ENCODE results near the gene ARL14EPL.

Gene ARL14EPL

GRCh38 chr5:116044073-116044472 lies 11.8 kb downstream of the ARL14EPL start:
- POLR2A ChIA-PET = no interaction called here
- DNase-seq (ENCODE audit: extremely low spot score) = no peak
- CTCF ChIA-PET = interaction anchor here (1.0 kb wide), 1 partner anchor 24 kb away, joined by 3 read pairs; no protein-coding TSS in a partner anchor
- no peak for TF ChIP-seq FOXM1 (IDR thresholded peaks at IDR 0.05; ENCODE audit: borderline replicate concordance)
- TF ChIP-seq L3MBTL2 (conservative IDR thresholded peaks at IDR 0.05) = no peak
- TF ChIP-seq BHLHE40 (IDR thresholded peaks at IDR 0.05; ENCODE audit: borderline replicate concordance) = no peak
- TF ChIP-seq FOXK2 (IDR thresholded peaks at IDR 0.05) = no peak
- TF ChIP-seq SP1 (IDR thresholded peaks at IDR 0.05) = no peak
- TF ChIP-seq CTBP1 (IDR thresholded peaks at IDR 0.05; ENCODE audit: borderline replicate concordance) = no peak
- no peak for TF ChIP-seq ZNF384 (IDR thresholded peaks at IDR 0.05)
- no peak for TF ChIP-seq SUZ12 (IDR thresholded peaks at IDR 0.05)
- no peak for TF ChIP-seq FOXA1 (IDR thresholded peaks at IDR 0.05)
- TF ChIP-seq HDGF (IDR thresholded peaks at IDR 0.05; ENCODE audit: borderline replicate concordance) = no peak
- TF ChIP-seq NFRKB (IDR thresholded peaks at IDR 0.05) = no peak

DNA sequence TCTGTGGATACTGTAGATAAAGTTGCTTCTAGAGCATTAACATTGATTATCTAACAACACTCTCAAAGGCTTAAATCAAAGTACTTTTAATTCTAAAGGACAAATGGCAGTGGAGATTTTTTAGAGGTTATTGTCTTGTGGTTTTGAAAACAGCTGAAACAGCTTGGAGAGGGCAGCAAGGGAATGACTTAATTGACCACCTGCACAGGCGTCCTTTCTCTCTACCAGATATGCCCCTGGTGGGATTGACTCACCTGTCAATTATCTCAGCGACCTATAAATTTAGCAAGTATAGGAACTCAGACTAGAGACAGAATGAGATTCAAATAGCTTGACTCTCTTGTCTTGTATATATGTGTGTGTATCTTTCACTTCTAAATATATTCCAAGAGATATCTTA lies 13.5 kb downstream of the ARL14EPL start:
- no peak for DNase-seq (ENCODE audit: extremely low spot score)
- ChIA-PET POLR2A (no interaction called here), CTCF (no interaction called here)
- TF ChIP-seq ZNF384 (IDR thresholded peaks at IDR 0.05) (no peak), NFRKB (IDR thresholded peaks at IDR 0.05) (no peak), TARDBP (IDR thresholded peaks at IDR 0.05) (no peak), PKNOX1 (IDR thresholded peaks at IDR 0.05) (no peak), ELF4 (IDR thresholded peaks at IDR 0.05) (no peak), SUZ12 (IDR thresholded peaks at IDR 0.05) (no peak), BHLHE40 (IDR thresholded peaks at IDR 0.05; ENCODE audit: borderline replicate concordance) (no peak)

DNA sequence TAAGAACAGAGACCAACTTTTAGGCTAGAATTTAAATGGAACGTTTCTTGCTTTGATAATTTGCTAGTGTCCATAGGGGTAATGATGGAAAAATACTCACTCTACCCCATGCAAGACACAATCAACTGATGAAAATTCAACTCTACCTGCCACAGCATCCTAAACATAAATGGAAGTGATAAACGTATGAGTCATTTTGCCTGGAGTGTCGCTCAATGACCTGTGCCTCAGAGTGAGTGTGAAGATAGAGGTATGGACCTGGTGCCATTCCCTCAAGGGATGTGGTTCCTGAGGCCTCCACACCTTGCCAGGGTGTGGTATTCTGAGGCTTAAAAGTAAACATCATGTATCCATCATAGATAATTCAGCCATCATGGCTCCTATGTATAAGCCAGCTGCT lies 14.0 kb downstream of the ARL14EPL start:
- POLR2A ChIA-PET = no interaction called here
- no peak for TF ChIP-seq HDGF (IDR thresholded peaks at IDR 0.05; ENCODE audit: borderline replicate concordance)
- CTCF ChIA-PET = no interaction called here
- no peak for DNase-seq (ENCODE audit: extremely low spot score)

GRCh38 chr5:116046823-116047222 lies 14.6 kb downstream of the ARL14EPL start:
- no peak for DNase-seq (ENCODE audit: extremely low spot score)
- POLR2A ChIA-PET = no interaction called here
- CTCF ChIA-PET = no interaction called here
- no peak for TF ChIP-seq FOXK2 (IDR thresholded peaks at IDR 0.05)
- no peak for TF ChIP-seq SUZ12 (IDR thresholded peaks at IDR 0.05)

DNA sequence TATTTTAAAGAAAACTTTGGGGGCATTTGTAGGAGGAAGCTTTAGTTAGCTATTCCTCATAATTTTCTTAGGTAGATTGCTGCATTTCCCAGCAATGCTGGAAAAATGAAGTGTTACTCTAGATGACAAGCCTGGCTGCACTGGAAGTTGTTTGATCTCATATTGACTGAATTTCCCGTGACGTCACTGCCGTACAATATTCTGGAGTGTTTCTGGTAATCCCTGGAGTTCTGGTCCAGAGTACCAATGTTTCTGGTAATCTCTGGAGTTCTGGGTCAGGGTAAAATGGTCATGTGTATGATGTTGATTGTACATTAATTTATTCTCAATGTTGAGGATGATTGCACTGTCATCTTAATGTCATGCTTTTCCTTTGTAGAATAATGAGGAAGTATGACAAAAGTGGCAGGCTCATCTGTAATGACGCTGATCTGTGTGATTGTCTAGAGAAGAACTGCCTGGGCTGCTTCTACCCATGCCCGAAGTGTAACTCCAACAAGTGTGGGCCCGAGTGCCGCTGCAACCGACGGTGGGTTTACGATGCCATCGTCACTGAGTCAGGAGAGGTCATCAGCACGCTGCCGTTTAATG lies 26.2 kb downstream of the ARL14EPL start:
- ChIA-PET POLR2A (no interaction called here), CTCF (no interaction called here)
- TF ChIP-seq PKNOX1 (IDR thresholded peaks at IDR 0.05) = no peak
- no peak for TF ChIP-seq ELF4 (IDR thresholded peaks at IDR 0.05)
- no peak for TF ChIP-seq CTBP1 (IDR thresholded peaks at IDR 0.05; ENCODE audit: borderline replicate concordance)
- no peak for TF ChIP-seq ZNF384 (IDR thresholded peaks at IDR 0.05)
- no peak for TF ChIP-seq FOXM1 (IDR thresholded peaks at IDR 0.05; ENCODE audit: borderline replicate concordance)
- no peak for TF ChIP-seq LEF1 (IDR thresholded peaks at IDR 0.05; ENCODE audit: borderline replicate concordance)
- no peak for TF ChIP-seq SP1 (IDR thresholded peaks at IDR 0.05)
- no peak for TF ChIP-seq FOXA1 (IDR thresholded peaks at IDR 0.05)
- TF ChIP-seq ARNT (IDR thresholded peaks at IDR 0.05) = no peak
- no peak for TF ChIP-seq FOXK2 (IDR thresholded peaks at IDR 0.05)
- no peak for TF ChIP-seq SUZ12 (IDR thresholded peaks at IDR 0.05)
- no peak for TF ChIP-seq L3MBTL2 (conservative IDR thresholded peaks at IDR 0.05)
- TF ChIP-seq HDGF (IDR thresholded peaks at IDR 0.05; ENCODE audit: borderline replicate concordance) = no peak
- no peak for TF ChIP-seq BHLHE40 (IDR thresholded peaks at IDR 0.05; ENCODE audit: borderline replicate concordance)
- TF ChIP-seq NFRKB (IDR thresholded peaks at IDR 0.05) = no peak
- no peak for TF ChIP-seq TARDBP (IDR thresholded peaks at IDR 0.05)
- DNase-seq (ENCODE audit: extremely low spot score) = no peak

GRCh38 chr5:116062352-116062751 lies 30.1 kb downstream of the ARL14EPL start:
- ChIA-PET CTCF (no interaction called here), POLR2A (no interaction called here)
- TF ChIP-seq BHLHE40 (IDR thresholded peaks at IDR 0.05; ENCODE audit: borderline replicate concordance) = no peak
- no peak for DNase-seq (ENCODE audit: extremely low spot score)

DNA sequence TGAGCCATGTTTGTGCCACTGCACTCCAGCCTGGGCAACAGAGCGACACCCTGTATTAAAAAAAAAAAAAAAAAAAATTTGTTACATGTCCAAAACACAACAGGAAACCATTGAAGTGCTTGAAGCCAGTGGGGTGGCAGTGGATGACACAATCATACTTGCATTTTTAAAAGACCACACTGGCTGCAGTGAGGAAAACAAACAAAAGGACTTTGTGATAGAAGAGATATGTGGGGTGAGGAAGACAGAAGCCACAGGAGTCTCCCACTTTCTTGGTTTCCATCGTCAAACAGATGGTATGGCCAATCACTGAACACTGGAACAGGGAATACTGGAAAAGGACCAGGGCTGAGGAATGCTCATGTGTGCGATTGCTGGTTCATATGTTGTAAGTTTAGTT lies 31.7 kb downstream of the ARL14EPL start:
- no peak for TF ChIP-seq HDGF (IDR thresholded peaks at IDR 0.05; ENCODE audit: borderline replicate concordance)
- no peak for TF ChIP-seq BHLHE40 (IDR thresholded peaks at IDR 0.05; ENCODE audit: borderline replicate concordance)
- no peak for TF ChIP-seq SUZ12 (IDR thresholded peaks at IDR 0.05)
- TF ChIP-seq ARNT (IDR thresholded peaks at IDR 0.05) = no peak
- TF ChIP-seq FOXM1 (IDR thresholded peaks at IDR 0.05; ENCODE audit: borderline replicate concordance) = no peak
- no peak for TF ChIP-seq PKNOX1 (IDR thresholded peaks at IDR 0.05)
- no peak for TF ChIP-seq NFRKB (IDR thresholded peaks at IDR 0.05)
- no peak for TF ChIP-seq ELF4 (IDR thresholded peaks at IDR 0.05)
- TF ChIP-seq CTBP1 (IDR thresholded peaks at IDR 0.05; ENCODE audit: borderline replicate concordance) = no peak
- no peak for TF ChIP-seq FOXA1 (IDR thresholded peaks at IDR 0.05)
- no peak for TF ChIP-seq SP1 (IDR thresholded peaks at IDR 0.05)
- TF ChIP-seq FOXK2 (IDR thresholded peaks at IDR 0.05) = no peak
- TF ChIP-seq ZNF384 (IDR thresholded peaks at IDR 0.05) = no peak
- no peak for TF ChIP-seq L3MBTL2 (conservative IDR thresholded peaks at IDR 0.05)
- no peak for TF ChIP-seq LEF1 (IDR thresholded peaks at IDR 0.05; ENCODE audit: borderline replicate concordance)
- ChIA-PET POLR2A (no interaction called here), CTCF (no interaction called here)
- DNase-seq (ENCODE audit: extremely low spot score) = no peak

Measured in HEK293T (cell line).